Lung (tissue), 12 donors: ENCODE data around the gene FAM229A. TPM values are rescaled to one million over a fixed set of nuclear protein-coding genes. Genes with fewer than 3 reads are reported as not detected.

Experiments used
- ATAC-seq: fragments of 200-7000 bp; cut with Tn5 transposase; one replicate; pipeline ENCODE4 v1.9.1; 2020; ENCODE audit warnings: moderate number of reproducible peaks; ENCODE audit not compliant: insufficient read depth, low FRiP score
- DNase-seq, 3 donors: peaks; one replicate each; pipeline ENCODE4 v3.0.0-alpha.2; 2013 to 2017
- H3K27ac ChIP-seq, 2 donors: one replicate each; pipeline ENCODE4 v1.5.1; 2013; ENCODE audit warnings: mild to moderate bottlenecking in 2 of 2, moderate library complexity in 2 of 2, control low read depth in 1 of 2, inconsistent platforms in 1 of 2, low read depth in 1 of 2, low read length in 1 of 2
- H3K27me3 ChIP-seq, 3 donors: one replicate each; pipeline ENCODE4 v1.5.1; 2013; ENCODE audit warnings: low read length in 2 of 3; ENCODE audit not compliant: control insufficient read depth in 3 of 3, insufficient read depth in 3 of 3
- H3K36me3 ChIP-seq, 4 donors: one replicate each; pipeline ENCODE4 v1.5.1; 2013; ENCODE audit warnings: low read length in 4 of 4, mild to moderate bottlenecking in 1 of 4, moderate library complexity in 1 of 4; ENCODE audit not compliant: control insufficient read depth in 4 of 4, insufficient read depth in 4 of 4
- H3K4me1 ChIP-seq, 5 donors: one replicate each; pipeline ENCODE4 v1.5.1; 2013; ENCODE audit warnings: low read length in 5 of 5, mild to moderate bottlenecking in 2 of 5, moderate library complexity in 1 of 5; ENCODE audit not compliant: control insufficient read depth in 5 of 5, insufficient read depth in 5 of 5
- H3K4me3 ChIP-seq: one replicate; pipeline ENCODE4 v1.5.1; 2013; ENCODE audit warnings: mild to moderate bottlenecking, control low read depth, moderate library complexity
- H3K9ac ChIP-seq, 2 donors: one replicate each; pipeline ENCODE4 v1.5.1; 2013; ENCODE audit warnings: low read length in 2 of 2, control low read depth in 1 of 2; ENCODE audit not compliant: insufficient read depth in 1 of 2
- H3K9me3 ChIP-seq, 4 donors: one replicate each; pipeline ENCODE4 v1.5.1; 2013; ENCODE audit warnings: low read length in 3 of 4, mild to moderate bottlenecking in 1 of 4, moderate library complexity in 1 of 4; ENCODE audit not compliant: control insufficient read depth in 4 of 4, insufficient read depth in 3 of 4
- CTCF ChIP-seq: IDR thresholded peaks from 2 replicates; pipeline ENCODE4 v1.5.1; 2012; ENCODE audit warnings: mild to moderate bottlenecking; ENCODE audit errors: control extremely low read depth, extremely low read depth
- WGBS, 2 donors: extraction: QIAGEN DNeasy Blood & Tissue Kit; methylation state at CpG; one replicate each; pipeline ENCODE4 v1.1.7; 2013; 5-methylcytosine and 5-hydroxymethylcytosine counted together
- polyA plus RNA-seq, 2 donors: library from polyadenylated mRNA; stranded (reverse); fragments of 200-250 nt; gene quantifications; one replicate each; pipeline ENCODE4 v1.2.1, GENCODE V29; 2013
- total RNA-seq, 2 donors: library from RNA; depleted of rRNA in 1 of 2; stranded (reverse); fragments of >200 nt in 1 of 2; gene quantifications; one replicate each; pipeline ENCODE4 v1.2.1, GENCODE V29; 2014 to 2021
- donor health status: control.
- donor health status: control.
- donor health status: Bipolar disorder and iron deficiency.
- donor health status: healthy.
- donor health status: DM: yes; HTN: yes; CAD: no.

Gene FAM229A
- total and polyA plus RNA-seq, 4 donors: 2.2 to 7.2 (median 5.1) TPM

- TF ChIP-seq CTCF: no peak
- no peak overlapping the region for H3K27ac ChIP-seq
- no peak overlapping the region for H3K9ac ChIP-seq
- no peak for DNase-seq
- H3K4me1 ChIP-seq: peaks cover 0 to 22% (median 13%) of the 10 kb centered on the region in 5 donors
- H3K36me3 ChIP-seq: peaks cover 0 to 5% (median 0%) of the 10 kb centered on the region in 4 donors
- no peaks in the 10 kb centered on the region for H3K9me3 ChIP-seq
- 66 to 76% methylated on average over 5 of the region's 5 CpGs for WGBS, 2 donors
- H3K27me3 ChIP-seq: no peaks in the 10 kb centered on the region
- ATAC-seq: no peak
- no peak overlapping the region for H3K4me3 ChIP-seq
Observed at GRCh38 chr1:32339363-32339978, 22.8 kb downstream of the FAM229A start.

DNA sequence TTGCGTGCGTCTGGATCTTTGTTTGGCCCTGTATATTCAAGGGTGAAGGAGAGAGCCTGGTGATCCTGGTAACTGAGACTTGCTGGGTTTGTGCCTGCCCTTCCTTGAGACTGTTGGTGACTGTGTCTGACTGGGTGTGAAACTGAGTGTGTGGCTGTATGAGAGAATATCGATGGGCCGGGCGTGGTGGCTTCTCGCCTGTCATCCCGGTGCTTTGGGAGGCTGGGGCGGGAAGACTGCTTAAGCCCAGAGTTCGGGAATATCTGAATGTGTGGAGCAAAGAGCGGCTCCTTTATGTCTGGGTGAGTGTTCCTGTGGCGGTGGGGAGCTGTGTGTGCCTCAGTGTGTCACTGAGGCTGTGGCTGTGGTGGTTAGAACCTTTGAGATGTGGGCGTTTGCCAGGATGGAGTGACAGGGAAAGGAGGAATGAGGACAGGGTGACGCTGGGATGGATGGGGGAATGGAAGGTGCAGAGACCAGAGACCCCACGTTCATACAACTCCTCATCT is 23.6 kb downstream of the FAM229A start:
- peak overlapping the region in 1 of 2 donors; percentile 15 for H3K27ac ChIP-seq
- peaks cover 0 to 10% (median 0%) of the 10 kb centered on the region in 4 donors for H3K36me3 ChIP-seq
- no peak overlapping the region for H3K9ac ChIP-seq
- H3K9me3 ChIP-seq: no peaks in the 10 kb centered on the region
- ATAC-seq (no peak), DNase-seq (no peak)
- 80 to 90% methylated on average over 14 of the region's 14 CpGs for WGBS, 2 donors
- no peak for TF ChIP-seq CTCF
- peaks cover 0 to 28% (median 20%) of the 10 kb centered on the region in 5 donors for H3K4me1 ChIP-seq
- no peaks in the 10 kb centered on the region for H3K27me3 ChIP-seq
- H3K4me3 ChIP-seq: no peak overlapping the region

DNA sequence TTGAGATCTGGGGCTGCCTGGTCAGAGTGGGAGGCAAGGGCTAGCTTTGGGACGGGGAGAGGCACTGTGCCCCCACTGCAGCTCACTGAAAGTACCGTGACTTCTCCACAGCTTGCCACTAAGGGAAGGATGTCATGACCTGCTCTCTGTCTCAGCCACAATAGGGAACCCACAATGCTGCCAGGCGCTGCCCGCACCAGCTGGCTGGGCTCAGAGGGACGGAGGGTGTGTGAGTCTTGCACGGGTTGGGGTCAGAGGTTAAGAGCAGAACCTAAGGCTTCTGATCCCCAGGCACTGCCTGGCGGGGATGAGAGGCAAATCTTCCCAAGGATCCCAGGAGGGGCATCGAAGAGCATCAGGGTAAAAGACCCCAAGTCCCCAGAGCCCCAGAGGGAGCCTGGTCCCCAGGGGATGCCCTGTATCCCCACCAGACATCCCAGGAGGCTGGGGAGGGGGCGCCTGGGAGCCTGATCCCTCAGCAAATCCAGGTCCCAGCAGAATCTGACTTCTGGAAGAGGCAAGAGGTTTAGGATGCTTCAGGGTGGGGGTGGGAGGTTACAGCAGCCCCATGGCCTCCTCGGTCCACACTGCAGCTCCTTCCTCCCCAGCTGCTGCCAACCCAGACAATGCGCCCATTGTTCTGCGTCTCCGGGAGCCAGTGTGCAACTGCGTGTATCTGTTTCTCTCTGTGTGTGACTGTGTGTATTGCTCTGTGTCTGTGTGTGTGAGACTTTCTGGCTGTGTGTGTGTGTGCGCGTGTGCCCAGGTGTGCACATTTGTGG is 24.2 kb downstream of the FAM229A start:
- peaks cover 0 to 30% (median 22%) of the 10 kb centered on the region in 5 donors for H3K4me1 ChIP-seq

More for the DNA sequence above, 24.2 kb downstream of the FAM229A start:
- DNase-seq: peak; percentile 25 to 58 (median 55)
- Histone ChIP-seq H3K9me3 (no peaks in the 10 kb centered on the region), H3K27me3 (no peaks in the 10 kb centered on the region), H3K4me3 (no peak overlapping the region), H3K9ac (no peak overlapping the region), H3K27ac (peak overlapping the region in 1 of 2 donors; percentile 15), H3K36me3 (peaks cover 0 to 13% (median 4%) of the 10 kb centered on the region in 4 donors)
- 54 to 56% methylated on average over 16 of the region's 16 CpGs for WGBS, 2 donors
- ATAC-seq: no peak
- no peak for TF ChIP-seq CTCF
